ENCODE results near the gene KCNT2.

KCNT2 gene

DNA sequence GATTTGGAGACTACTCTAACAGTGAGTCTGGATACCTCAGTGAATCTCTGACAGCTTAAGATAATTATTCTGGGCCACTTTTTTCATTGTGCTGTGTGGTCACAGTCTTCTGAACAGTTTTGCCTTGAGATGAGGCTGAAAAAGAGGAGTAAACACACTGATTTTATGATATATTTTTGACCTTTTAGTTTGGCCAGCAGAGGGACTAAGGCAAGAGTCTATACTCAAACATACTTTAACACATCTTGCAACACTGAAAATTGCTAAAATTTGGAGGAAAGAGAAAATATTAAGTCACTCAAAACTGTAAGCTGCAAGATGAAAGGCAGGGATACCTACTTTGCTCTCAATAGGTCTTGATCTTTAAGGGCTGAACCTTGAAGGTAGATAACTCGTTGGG lies 182.7 kb downstream of the KCNT2 start:
- H3K4me3 ChIP-seq (ENCODE audit: low read depth, low read length): no peak overlapping the region
- DNase-seq (ENCODE audit: low read depth): no peak

DNA sequence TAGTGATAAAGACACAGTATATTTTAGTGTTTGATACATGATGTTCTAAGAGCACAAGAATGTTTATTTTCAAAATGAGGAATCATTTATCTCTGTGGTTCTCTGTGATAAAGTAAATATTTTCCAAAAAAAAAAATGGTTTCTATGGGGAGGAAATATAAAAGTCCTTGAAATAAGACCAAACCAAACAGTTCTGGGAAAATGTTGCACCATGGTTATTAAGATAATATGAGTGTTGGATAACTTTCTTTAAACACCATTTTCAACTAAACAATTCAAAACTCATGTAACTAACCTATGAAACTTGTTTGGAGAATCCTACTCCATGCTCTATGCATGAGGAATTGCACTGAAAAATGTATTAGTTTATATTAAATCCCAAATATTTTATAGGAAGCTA lies 184.6 kb downstream of the KCNT2 start:
- H3K4me3 ChIP-seq (ENCODE audit: low read depth, low read length): no peak overlapping the region
- DNase-seq (ENCODE audit: low read depth): no peak
- TF ChIP-seq, protein P1, sequence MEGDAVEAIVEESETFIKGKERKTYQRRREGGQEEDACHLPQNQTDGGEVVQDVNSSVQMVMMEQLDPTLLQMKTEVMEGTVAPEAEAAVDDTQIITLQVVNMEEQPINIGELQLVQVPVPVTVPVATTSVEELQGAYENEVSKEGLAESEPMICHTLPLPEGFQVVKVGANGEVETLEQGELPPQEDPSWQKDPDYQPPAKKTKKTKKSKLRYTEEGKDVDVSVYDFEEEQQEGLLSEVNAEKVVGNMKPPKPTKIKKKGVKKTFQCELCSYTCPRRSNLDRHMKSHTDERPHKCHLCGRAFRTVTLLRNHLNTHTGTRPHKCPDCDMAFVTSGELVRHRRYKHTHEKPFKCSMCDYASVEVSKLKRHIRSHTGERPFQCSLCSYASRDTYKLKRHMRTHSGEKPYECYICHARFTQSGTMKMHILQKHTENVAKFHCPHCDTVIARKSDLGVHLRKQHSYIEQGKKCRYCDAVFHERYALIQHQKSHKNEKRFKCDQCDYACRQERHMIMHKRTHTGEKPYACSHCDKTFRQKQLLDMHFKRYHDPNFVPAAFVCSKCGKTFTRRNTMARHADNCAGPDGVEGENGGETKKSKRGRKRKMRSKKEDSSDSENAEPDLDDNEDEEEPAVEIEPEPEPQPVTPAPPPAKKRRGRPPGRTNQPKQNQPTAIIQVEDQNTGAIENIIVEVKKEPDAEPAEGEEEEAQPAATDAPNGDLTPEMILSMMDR (IDR thresholded peaks at IDR 0.05; ENCODE audit: insufficient read depth, low read depth, low read length, missing control alignments): no peak

More for the DNA sequence above, 182.7 kb downstream of the KCNT2 start:
- TF ChIP-seq, protein P1 (IDR thresholded peaks at IDR 0.05; ENCODE audit: insufficient read depth, low read depth, low read length, missing control alignments): no peak

DNA sequence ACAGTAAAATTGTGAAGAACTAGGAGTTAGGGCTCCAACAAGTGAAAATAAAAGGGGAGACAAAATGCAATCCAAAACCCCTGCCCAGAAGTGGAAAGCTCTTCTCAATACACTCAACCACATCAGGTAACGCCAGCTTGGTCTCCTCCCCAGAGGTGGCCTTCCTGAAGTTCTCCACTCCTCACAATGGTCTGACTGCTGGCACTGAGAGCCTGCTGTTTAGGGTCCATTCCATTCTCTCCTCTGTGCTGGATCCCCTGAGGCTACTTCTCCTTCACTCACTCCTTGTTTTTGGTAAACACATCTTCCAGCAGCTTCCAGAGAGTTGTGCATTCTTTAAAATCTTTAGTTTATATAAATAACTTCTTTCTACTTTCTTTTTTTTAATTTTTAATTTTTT lies 189.5 kb downstream of the KCNT2 start:
- TF ChIP-seq, protein P1 (IDR thresholded peaks at IDR 0.05; ENCODE audit: insufficient read depth, low read depth, low read length, missing control alignments): no peak
- no peak overlapping the region for H3K4me3 ChIP-seq (ENCODE audit: low read depth, low read length)
- no peak for DNase-seq (ENCODE audit: low read depth)

DNA sequence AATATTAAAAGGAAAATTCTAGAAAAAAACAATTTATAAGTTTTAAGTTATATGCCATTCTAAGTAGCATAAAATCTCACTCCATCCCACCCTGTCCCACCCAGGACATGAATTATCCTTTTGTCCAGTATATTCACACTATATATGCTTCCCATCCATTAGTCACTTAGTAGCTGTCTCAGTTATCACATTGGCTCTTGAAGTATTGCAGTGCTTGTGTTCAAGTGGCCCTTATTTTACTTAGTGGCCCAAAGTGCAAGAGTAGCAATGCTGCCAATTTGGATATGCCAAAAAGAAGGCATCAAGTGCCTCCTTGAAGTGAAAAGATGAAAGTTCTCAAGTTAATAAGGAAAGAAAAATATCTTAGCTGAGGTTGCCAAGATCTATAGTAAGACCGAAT lies 192.3 kb downstream of the KCNT2 start:
- no peak overlapping the region for H3K4me3 ChIP-seq (ENCODE audit: low read depth, low read length)
- TF ChIP-seq, protein P1 (IDR thresholded peaks at IDR 0.05; ENCODE audit: insufficient read depth, low read depth, low read length, missing control alignments): no peak
- no peak for DNase-seq (ENCODE audit: low read depth)

DNA sequence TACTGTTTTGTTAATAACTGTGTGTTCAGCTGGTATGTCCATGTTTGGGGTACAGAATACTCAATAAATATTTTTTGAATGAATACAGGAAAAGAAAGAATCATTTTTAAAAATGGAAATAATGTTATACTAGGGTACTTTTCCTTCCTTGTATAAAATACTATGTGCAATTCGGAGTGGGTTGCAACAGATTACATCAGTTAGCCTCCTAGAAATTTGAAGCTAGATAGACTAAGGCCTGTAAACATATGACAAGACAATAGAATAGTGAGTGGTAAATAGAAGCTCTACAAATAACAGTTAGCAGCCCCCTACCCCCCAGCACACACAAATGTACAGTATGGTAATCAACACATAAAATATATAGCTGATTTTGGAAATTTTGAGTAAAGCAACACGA lies 195.9 kb downstream of the KCNT2 start:
- DNase-seq (ENCODE audit: low read depth): no peak
- TF ChIP-seq, protein P1 (IDR thresholded peaks at IDR 0.05; ENCODE audit: insufficient read depth, low read depth, low read length, missing control alignments): no peak
- no peak overlapping the region for H3K4me3 ChIP-seq (ENCODE audit: low read depth, low read length)

DNA sequence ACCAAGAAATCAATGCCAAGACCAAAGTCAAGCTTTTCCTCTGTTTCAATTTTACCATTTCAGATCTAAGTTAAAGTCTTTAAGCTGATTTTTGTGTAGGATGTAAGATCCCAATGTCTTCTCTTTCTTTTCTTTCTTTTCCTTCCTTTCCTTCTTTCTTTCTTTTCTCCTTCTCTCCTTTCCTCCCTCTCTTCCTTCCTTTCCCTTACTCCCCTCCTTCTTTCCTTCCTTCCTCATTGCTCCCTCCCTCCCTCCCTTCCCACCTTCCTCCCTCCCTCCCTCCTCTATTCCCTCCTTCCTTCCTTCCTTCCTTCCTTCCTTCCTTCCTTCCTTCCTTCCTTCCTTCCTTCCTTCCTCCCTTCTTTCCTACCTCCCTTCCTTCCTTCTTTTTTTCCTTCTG lies 197.5 kb downstream of the KCNT2 start:
- TF ChIP-seq, protein P1 (IDR thresholded peaks at IDR 0.05; ENCODE audit: insufficient read depth, low read depth, low read length, missing control alignments): no peak
- DNase-seq (ENCODE audit: low read depth): no peak
- no peak overlapping the region for H3K4me3 ChIP-seq (ENCODE audit: low read depth, low read length)

DNA sequence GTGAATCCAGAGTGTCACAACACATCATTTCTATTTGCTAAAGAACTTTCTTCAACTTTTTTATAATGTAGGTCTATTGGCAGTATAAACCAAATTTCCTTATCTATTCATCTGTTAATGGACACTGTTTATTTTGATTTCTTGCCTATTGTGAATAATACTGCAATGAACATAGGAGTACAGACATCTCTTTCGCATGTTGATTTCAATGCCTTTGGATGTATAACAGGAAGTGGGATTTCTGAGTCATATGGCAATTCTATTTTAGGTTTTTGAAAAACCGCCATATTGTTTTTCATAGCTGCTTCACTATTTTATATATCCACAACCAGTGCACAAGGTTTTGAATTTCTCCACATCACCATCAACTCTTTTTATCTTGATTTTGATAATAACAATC lies 198.7 kb downstream of the KCNT2 start:
- DNase-seq (ENCODE audit: low read depth): no peak
- no peak overlapping the region for H3K4me3 ChIP-seq (ENCODE audit: low read depth, low read length)
- TF ChIP-seq, protein P1 (IDR thresholded peaks at IDR 0.05; ENCODE audit: insufficient read depth, low read depth, low read length, missing control alignments): no peak

All from GM12865 (cell line).